ENCODE results near the gene SRMS.

The SRMS gene

DNA sequence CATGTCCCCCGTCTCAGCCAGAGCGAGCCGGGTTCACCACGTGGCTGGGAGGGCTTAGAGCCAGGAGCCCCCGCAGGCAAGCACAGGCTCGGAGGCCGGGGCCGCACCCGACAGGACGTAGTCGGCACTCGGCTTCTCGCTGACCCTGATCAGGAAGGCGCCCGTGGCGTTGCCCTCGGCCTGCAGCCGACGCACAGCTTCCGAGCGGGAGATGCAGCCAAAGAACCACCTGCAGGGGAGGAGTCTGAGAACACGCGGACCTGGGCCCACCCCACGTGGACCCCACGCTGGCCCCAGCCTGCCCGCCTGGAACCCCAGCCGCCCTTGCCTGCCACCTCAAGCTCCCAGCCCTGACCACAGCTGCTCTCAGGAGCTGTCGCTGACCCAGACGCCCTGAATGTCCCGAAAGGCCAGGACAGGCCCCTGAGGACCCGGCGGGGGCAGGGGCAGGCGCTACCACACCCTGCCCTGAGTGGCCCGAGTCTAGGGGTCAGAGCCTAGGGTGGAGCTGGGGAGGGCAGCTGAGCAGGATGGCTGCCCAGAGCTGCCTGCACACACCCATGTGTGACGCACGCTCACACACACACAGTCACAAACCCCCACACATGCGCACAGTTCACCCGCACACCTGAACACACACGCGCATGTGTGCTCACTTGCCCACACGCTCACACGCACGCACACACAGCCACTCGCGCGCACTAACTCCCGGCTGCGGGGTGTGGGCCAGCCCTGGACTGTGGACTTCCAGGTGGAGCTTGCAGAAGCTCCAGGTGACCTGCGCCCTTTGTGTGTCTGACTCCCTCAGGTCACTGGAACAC, 12.5 kb downstream of the SRMS start:
- no peak for TF ChIP-seq CTCF (IDR thresholded peaks at IDR 0.05; ENCODE audit: low read depth, low read length)
- DNase-seq (ENCODE audit: low read depth in 2 of 2), result no peak
- no peak overlapping the region for H3K4me3 ChIP-seq (replicated peaks in 1 of 2; ENCODE audit: low read depth in 2 of 2, low read length in 2 of 2)

DNA sequence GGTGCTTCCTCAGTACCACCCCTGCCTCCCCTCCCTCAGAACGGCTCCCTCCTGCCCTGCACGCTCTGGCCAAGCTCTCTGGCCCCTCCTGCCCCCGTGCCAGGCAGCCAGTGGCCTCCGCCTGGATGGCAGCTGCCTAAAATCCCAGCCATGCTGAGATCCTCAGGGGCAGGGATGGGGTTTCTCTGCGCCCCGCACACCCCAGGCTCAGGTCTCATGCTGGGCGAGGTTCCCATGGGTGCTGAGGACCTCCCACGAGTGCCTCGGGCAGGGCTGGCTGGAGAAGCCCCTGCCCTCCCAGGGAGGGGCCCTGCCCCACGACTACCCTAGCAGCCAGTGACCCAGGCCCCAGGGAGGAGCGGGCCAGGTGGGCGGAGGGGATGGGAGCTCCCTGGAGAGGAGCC, 13.1 kb downstream of the SRMS start:
- TF ChIP-seq CTCF (IDR thresholded peaks at IDR 0.05; ENCODE audit: low read depth, low read length), result no peak
- DNase-seq (ENCODE audit: low read depth in 2 of 2), result no peak
- no peak overlapping the region for H3K4me3 ChIP-seq (replicated peaks in 1 of 2; ENCODE audit: low read depth in 2 of 2, low read length in 2 of 2)

DNA sequence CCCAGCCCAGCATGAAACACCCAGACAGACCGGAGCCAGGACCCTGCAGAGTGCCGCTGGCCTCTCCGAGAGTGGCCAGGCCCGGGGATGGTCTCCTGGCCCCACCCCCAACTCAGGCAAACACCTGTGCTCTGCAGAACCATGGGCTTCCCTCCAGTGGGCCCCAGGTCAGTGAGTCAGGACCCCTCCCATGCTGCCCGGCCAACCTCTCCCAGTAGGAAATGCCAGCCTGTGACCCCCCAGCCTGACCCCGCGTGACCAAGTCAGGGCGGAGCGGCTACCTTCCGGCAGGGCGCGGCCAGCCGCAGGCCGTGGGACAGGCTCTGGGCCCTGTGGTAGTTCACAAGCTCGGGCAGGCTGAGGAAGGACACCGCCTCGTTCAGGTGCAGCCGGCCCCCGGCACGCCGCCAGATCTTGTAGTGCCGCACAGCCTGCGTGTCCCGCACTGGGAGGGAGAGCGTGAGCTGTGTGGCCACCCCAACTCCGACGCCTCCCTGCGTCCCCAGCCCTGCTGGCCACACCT, 13.6 kb downstream of the SRMS start:
- H3K4me3 ChIP-seq (replicated peaks in 1 of 2; ENCODE audit: low read depth in 2 of 2, low read length in 2 of 2), result no peak overlapping the region
- no peak for TF ChIP-seq CTCF (IDR thresholded peaks at IDR 0.05; ENCODE audit: low read depth, low read length)
- no peak for DNase-seq (ENCODE audit: low read depth in 2 of 2)

- no peak for TF ChIP-seq CTCF (IDR thresholded peaks at IDR 0.05; ENCODE audit: low read depth, low read length)
- no peak for DNase-seq (ENCODE audit: low read depth in 2 of 2)
- no peak overlapping the region for H3K4me3 ChIP-seq (replicated peaks in 1 of 2; ENCODE audit: low read depth in 2 of 2, low read length in 2 of 2)
Measured at GRCh38 chr20:63533388-63533787, 14.2 kb downstream of the SRMS start.

DNA sequence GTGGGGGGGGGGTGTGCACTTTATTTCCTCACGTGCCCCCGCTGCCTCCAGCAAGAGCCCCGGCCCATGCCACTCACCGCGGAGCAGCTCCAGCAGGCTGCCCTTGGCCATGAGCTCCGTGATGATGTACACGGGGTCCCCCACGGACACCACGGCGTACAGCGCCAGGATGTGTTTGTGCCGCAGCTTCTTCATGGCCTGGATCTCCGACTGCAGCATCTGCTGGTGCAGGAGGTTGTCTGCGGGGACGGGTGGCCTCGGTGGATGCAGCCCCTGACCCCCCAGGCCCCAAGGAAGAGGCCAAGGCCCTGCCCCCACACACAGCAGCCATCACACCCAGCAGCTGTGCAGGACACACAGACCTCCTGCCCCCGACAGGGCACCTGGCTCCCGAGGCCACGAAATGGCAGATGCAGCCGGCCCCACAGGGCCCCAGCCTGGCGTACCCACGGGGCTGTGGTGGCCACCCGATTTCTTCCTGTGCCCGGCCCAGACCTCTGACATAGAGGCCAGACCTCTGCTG, 15.0 kb downstream of the SRMS start:
- no peak for DNase-seq (ENCODE audit: low read depth in 2 of 2)
- TF ChIP-seq CTCF (IDR thresholded peaks at IDR 0.05; ENCODE audit: low read depth, low read length), result no peak
- no peak overlapping the region for H3K4me3 ChIP-seq (replicated peaks in 1 of 2; ENCODE audit: low read depth in 2 of 2, low read length in 2 of 2)

DNA sequence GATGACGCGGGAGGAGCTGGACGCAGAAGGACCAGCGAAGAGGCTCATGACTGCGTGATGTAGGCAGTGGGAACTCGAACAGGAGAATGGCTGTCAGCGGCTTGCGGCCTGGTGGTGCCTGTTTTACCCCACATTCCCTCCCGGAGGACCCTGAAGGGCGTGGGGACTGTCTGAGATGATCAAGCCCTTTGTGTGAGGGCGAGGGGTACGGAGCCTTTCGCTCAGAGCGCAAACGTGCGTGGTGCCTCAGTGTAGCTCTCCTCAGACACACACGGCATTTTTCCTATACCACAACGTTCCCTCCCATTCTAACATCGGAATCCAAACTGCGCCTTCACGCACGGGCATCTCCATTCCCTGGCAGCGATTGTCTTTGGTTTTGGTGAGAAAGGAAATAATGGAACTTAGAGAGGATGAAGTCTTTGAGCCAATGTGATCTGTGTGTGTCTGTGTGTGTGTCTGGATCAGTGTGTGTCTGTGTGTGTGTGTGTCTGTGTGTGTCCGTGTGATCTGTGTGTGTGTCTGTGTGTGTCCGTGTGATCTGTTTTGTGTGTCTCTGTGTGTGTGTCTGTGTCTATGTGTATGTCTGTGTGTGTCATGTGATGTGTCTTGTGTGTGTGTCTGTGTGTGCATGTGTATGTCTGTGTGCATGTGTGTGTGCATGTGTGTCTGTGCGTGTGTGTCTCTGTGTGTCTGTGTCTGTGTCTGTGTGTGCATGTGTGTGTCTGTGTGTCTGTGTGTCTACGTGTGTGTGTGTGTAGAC, 15.7 kb downstream of the SRMS start:
- DNase-seq (ENCODE audit: low read depth in 2 of 2), result no peak
- TF ChIP-seq CTCF (IDR thresholded peaks at IDR 0.05; ENCODE audit: low read depth, low read length), result no peak
- H3K4me3 ChIP-seq (replicated peaks in 1 of 2; ENCODE audit: low read depth in 2 of 2, low read length in 2 of 2), result no peak overlapping the region
